ENCODE data around the gene KRT3. TPM values are rescaled to one million over a fixed set of nuclear protein-coding genes. Genes with fewer than 3 reads are reported as not detected.
"Not testable (repeated sequence)": the region's sequence is repeated elsewhere in the genome, so short reads cannot be mapped to it uniquely, and the experiment has no call there.

KRT3 gene
- total RNA-seq, 1 donor from 2014 or later = not detected

DNA sequence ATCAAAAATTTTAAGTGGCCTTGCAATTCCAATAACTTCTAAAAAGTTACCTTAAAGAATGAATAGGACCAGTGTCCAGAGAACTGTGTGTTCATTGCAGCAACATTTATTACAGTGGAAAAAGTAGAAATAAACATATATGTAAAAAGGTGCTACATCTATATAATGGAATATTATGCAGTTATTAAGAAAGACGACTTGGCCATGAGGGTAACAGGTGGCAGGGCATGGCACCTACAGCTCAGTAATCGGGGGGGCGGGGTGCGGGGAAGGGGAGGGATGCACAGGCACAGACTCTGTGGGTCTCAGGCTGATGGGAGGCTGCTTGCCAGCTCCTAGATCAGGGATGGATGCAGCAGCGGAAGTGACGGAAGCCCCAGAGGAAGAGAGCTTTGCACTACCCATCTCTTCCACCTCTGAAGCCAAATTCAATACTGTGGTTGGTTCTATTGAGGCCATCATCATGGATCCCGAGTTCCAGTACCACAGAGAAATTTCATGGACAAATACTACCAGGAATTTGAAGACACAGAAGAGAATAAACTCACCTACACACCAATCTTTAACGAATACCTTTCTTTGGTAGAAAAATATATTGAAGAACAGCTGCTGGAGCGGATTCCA lies 32.8 kb downstream of the KRT3 start:
- no peak for DNase-seq (ENCODE audit: low read depth)

DNA sequence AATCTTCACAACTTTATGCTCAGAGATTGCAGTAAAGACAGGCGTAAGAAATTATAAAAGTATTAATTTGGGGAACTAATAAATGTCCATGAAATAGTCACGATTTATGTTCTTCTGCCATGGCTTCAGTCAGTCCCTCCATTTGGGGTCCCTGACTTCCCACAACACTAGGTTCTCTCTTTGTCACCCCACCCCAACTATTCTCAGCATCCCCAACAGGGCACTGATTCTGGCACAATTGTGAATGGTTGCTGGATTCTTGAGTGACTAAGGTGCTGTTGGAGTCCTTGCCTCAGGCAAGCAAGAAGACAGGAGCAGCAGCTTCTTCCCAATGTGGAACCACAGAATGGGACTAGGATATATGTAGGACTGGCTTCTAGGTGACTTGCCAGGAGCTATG lies 34.1 kb downstream of the KRT3 start:
- no peak for DNase-seq (ENCODE audit: low read depth)

DNA sequence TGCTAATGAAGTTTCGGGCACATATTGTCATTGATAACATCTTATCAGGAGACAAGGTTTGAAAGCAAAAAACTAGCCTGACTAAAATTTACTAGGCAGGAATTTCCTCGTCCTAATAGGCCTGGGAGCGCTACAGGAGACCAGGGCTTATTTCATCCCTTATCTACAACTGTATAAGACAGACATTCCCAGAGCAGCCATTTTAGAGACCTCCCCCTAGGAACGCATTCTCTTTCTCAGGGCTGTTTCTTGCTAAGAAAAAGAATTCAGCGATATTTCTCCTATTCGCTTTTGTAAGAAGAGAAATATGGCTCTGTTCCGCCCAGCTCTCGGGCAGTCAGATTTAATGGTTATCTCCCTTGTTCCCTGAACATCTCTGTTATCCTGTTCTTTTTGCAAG lies 34.7 kb downstream of the KRT3 start:
- DNase-seq (ENCODE audit: low read depth) = not testable (repeated sequence)

DNA sequence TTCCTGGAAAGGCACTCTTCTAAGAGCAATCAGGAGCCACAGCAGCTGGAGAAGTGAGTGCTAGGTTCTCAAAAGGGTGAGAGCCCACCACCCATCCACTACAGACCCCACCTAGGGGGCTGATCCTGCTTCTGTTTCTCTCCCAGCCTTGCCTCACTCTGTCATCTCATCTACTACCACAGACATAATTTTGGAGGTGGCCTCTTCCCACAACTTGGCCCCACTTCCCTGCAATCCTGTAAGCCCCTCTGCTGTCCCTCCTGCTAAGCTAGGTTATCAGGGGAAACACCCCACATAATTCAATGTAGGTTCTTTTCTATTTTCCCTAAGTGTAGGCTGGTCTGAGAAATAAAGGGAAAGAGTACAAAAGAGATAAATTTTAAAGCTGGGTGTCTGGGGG lies 35.3 kb downstream of the KRT3 start:
- DNase-seq (ENCODE audit: low read depth) = no peak

DNA sequence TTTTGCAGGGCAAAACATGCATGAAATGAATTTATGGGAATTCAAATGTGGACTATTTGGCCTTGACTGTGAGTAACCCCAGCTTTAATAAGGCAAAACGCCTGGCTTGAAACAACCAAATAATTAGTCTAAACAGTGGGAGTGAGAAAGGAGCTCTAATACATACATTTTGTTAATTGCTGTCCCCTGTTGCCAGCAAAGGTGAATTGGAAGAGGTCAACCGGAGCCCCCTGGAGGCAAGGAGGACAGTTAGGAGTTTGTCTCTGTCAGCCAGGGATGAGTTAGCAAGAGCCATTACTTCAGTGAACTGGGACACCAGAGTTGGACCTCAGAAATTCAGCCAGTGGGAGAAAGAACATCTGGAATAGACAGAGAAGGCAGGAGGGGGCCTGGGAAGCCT lies 36.2 kb downstream of the KRT3 start:
- no peak for DNase-seq (ENCODE audit: low read depth)

DNA sequence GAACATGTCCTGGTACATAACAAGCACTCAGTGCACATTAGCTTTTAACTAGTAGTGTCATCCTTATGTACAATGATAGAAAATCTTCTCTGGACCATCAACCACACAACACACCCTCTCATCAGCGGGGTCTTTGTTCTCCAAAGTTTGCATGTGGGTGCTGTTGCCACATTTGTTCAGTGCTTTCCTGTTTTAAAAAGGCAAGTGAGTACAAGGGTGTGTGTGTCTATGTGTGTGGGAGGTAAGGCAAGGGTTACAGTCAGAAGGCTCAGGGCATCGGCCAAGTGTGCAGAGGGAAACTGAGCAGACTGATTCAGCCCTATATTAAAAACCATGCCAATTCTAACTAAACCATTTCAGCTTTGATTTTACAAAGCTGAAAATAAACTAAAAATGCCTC lies 36.7 kb downstream of the KRT3 start:
- no peak for DNase-seq (ENCODE audit: low read depth)

DNA sequence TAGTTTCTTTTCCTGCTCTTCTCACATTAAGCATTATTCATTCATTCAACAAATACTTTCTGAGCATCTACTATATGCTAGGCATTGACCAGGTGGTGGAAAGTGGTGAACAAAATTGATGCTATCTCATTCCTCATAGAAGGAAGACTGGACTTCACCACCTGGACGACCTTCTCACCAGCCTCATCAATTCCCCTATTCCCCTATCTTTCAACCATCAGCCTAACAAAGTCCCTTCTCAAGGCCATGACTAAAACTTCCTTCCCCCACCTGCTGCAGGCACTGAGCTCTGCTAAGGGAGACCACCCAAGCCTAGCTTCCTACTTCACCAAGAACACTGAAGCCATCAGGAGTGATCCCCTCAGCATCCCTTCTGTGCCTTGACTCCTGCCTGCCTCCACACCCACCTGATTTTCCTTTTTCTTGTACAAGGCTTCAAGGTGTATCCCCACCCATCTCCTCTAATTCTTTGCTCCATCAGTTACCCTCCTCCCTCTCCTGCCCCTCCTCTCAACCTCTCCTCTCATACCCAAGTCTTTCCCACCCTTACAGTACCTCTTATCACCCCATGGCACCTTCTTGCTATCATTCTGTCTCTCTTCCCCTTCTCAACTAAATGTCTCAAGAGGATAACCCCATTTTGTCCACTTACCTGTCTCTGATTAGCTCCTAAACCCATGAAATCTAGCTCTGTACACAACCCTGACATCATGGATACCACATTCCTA lies 38.3 kb downstream of the KRT3 start:
- no peak for DNase-seq (ENCODE audit: low read depth)

DNA sequence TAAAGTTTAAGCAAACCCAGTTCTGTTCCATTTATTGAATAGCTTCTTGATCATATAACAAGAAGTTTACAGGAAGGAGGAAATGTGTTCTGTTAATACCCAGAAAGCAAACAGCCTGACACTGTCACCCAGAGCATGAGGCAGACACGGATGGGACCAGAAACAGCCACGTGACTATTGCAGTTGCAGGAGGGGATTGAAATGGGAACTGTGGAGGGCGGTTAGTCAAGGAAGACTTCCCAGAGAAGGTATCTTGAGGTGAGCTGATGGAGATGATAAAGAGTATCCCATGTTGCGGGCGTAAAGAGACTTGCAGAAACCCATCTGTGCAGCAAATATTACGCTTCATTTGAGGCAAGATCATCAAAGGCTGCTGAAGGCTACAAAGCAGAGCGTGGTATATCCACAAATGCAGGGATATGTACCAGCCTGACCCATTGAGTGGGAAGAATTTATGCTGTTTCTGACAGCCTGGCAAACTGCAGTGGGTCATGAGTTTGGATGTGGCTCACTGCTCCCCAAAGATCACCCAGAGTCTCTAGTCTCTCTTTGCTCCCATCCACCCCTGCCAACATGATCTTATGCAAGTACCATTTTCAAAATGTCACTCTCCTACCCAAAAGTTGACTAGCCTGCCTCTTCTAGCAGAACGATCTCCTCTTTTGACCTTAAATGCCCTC lies 39.5 kb downstream of the KRT3 start:
- DNase-seq (ENCODE audit: low read depth) = no peak

DNA sequence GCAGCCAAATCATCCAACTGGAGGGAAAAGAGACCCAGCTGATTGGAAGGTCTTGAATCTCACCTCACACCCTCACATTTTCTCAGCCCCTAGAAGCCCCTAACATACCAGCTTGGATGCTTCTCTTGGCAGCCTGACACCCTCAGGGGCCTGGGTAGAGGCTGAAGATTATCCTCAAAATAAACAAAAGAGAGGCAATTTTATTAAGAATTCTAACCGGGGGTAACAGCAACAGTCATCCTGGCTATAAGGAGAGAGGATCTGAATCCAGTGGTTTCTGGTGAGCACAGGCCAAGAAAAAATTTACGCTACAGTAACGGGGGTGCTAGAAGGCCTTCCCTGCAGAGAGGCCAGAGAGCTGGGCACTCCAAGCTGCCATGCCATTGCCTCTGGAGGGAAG lies 40.4 kb downstream of the KRT3 start:
- DNase-seq (ENCODE audit: low read depth) = no peak

DNA sequence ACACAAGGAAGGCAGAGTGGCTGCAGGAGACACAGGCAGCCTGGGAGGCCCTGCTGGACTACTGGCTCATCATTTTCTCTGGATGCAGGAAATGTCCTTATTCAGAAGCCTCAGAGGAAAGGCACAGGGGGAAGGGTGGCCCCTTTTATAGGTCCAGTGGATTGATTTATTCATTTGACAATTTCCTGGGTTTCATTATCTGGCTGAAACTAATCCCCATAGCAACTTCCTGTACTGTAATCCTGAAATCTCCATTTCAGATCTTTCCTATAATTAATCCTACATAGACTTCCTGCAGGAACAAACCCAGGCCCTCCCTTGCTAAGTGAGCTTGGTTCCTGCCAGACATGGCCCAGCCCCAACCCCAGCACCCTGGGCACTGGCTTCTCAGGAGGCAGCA lies 41.8 kb downstream of the KRT3 start:
- DNase-seq (ENCODE audit: low read depth) = no peak

DNA sequence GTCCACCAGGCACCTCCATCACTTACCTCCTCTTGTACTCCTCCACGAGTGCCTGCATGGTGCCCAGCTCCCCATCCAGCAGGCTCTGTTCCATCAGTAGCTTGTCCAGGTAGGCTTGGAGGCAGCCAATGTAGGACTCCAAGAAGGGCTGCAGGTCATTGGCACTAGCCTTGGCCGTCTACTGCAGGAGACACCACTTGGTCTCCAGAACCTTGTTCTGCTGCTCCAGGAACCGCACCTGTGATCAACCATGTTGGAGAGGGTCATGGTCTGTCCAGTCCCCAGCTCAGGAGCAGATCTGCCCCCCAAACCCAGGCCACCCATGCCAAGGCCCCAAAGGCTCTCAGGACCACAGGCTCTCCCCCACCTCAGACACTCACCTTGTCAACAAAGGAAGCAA lies 42.6 kb downstream of the KRT3 start:
- no peak for DNase-seq (ENCODE audit: low read depth)

DNA sequence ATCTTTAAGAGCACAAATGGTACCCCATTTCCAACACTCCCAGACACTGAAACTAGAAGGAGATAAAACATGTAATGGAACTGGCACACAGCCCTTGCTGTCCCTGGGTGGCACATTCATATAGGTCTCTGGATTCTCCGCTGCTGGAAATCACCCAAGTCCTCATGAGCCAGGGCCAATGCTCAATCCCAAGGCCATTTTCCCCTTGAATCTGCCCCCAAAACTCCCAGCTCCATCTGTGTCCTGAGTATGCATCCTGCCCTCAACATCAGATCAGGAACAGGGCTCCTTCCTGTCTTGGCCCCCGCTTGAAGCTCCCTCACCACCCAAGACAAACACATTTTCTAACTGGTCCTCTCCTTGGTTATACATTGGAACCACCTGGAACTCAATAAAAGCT lies 43.4 kb downstream of the KRT3 start:
- no peak for DNase-seq (ENCODE audit: low read depth)

DNA sequence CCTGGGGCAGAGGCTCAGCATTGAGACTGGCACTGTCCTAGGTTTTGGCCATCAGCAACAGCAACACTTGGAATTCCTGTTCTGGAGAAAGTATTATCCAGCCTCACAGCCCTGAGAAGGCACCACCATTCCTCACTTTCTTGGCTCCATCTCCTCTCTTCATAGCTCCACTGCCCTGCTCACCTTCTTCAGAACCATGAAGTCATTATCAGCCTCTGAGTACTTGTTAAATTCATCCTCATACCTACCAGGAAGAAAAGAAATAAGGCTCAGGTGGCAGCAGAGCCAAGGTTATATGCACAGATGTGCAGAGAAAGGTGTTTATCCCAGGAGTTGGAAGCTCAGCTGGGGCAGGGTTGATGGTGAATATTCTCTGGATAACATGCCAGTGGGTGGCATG lies 44.1 kb downstream of the KRT3 start:
- DNase-seq (ENCODE audit: low read depth) = no peak

DNA sequence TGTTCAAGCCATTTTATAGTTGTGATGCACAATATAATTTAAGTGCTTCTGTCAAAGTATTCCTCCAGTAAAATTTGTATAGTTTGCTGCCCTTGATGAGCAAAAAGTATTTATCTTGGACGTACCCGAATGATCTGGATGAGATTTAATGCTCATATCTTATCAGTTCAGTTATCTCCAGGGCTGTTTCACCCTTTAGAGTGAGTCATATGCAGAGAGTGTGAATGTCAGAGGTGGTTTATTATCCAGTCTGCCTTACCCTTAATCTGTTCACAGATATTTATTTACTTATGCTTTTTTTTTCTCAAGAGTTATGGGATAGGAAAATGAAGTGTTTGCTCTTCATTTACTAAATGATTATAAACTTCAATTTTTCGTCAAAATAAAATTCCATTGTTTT lies 45.4 kb downstream of the KRT3 start:
- DNase-seq (ENCODE audit: low read depth) = not testable (repeated sequence)

DNA sequence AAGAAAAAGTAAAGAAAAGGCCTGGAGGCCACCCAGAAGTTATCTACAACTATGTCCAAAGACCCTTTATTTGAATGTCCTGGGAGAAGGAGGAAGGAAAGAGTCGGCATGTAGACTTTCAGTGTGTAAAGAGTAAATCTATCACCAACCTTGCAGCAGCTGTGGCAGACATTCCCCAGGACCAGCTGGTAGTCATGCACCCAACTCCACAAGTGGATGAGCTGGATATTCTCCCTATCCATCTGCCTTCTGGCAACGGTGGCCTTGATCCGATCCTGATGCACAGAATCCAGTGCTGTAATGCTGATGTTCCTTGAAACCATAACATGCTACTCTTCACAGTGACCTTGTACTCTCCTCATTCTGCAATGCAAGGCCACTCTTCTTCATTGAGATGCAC lies 46.1 kb downstream of the KRT3 start:
- DNase-seq (ENCODE audit: low read depth) = no peak

DNA sequence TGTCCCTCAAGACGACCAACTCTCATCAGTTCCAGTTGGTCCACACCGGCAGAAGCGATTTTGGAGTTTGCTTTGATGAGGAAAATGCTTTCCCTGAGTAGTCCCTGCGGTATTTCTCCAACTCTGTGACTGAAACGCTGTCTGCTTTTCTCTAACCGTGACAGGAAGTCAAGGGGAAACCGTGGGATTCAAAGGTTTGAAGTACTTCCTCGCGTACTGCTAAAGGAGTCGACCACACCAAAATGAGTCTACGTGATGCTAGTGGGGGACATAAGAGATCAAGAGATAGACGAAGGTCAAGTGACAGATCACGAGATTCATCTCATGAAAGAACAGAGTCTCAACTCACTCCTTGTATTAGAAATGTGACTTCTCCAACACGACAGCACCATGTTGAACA lies 47.3 kb downstream of the KRT3 start:
- no peak for DNase-seq (ENCODE audit: low read depth)

DNA sequence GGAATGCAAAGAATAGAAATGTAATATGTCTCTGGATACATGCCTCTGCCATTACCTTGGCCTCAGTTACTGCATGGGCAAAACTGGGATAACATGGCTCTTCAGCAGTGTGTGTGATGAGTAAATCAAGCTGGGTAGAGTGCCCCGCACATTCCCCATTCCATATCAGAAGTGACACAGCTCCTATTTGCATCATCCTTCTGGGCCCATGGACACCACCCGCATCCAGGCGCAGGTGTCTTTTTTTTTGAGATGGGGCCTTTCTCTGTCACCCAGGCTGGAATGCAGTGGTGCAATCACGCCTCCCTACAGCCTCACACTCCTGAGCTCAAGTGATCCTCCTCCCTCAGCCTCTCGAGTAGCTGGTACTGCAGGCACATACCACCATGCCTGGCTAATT lies 50.4 kb downstream of the KRT3 start:
- no peak for DNase-seq (ENCODE audit: low read depth)

DNA sequence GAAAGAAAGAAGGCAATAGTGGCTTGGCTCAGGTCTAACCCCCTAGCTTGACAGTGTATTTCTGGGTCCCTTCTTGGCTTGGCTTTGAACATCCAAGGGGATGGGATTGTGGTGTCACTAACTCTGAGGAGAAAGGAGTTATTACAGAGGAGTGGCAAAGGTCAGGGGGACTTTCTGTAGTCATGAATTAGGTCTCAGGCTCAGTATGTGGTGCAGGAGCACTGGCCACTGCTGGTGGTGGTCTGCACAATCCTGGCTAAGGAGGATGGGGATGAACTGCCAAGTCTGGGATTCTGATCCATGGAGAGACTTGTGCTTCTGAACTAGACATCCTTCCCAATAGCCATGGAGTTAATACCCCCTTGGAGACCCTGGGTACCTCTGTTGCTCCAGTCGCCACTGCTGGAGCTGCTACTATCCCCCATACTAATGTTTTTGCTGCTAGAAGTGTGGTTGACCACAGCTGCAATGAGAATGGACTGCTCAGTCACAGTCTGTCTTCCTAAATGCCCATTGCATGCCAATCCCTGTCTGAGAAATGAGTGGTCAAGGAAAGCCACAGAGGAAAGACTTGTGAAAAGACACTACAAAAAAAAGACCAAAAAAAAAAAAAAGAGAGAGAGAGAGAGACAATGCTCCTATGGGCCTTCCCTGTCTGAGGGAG lies 51.3 kb downstream of the KRT3 start:
- no peak for DNase-seq (ENCODE audit: low read depth)

DNA sequence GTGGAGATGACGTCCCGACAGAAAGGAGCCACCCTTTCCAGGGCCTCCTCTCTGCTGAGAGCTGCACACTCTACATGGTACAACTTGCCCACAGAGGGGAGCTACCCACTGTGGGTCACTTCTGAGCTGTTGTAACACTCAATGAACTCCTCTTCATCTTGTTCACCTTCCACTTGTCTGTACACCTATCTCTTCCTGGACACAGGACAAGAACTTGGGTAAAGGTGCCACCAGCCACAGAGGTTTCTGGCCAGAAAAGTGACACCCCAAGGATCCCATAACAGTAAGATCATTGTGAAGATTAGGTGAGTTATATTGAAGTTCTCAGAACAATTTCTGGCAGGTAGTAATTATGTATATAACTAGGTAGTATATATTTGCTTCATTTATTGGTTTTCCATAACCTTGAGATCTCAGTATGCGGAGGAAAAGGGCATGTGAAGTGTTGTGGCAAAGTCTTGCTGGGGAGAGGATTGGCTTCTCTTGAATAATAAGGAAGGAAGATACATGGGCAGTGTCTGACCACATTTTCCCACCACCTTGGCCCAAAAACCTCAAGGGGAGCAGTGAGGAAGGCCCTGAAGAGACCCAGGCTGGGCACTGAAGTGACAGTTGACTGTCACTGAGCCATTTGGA lies 53.0 kb downstream of the KRT3 start:
- DNase-seq (ENCODE audit: low read depth) = no peak

DNA sequence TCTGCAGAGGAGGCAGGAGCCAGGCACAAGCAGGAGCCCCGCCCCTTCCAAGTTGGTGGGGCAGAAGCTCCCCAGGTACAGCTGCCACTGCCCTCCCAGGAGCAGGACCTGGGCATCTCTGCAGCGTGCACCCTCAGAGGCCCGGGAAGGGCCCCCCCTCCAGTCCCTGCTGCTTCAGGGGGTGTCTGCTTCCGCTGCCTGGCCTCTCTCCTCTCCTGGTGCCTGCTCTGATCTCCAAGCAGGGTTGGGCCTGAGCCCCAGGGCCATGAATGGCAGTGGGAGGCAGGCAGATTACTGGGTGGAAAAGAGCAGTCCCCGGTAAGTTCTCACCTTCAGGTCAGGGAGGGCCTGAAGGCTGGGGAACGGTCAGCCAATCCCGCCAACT lies 53.7 kb downstream of the KRT3 start:
- DNase-seq (ENCODE audit: low read depth) = no peak

DNA sequence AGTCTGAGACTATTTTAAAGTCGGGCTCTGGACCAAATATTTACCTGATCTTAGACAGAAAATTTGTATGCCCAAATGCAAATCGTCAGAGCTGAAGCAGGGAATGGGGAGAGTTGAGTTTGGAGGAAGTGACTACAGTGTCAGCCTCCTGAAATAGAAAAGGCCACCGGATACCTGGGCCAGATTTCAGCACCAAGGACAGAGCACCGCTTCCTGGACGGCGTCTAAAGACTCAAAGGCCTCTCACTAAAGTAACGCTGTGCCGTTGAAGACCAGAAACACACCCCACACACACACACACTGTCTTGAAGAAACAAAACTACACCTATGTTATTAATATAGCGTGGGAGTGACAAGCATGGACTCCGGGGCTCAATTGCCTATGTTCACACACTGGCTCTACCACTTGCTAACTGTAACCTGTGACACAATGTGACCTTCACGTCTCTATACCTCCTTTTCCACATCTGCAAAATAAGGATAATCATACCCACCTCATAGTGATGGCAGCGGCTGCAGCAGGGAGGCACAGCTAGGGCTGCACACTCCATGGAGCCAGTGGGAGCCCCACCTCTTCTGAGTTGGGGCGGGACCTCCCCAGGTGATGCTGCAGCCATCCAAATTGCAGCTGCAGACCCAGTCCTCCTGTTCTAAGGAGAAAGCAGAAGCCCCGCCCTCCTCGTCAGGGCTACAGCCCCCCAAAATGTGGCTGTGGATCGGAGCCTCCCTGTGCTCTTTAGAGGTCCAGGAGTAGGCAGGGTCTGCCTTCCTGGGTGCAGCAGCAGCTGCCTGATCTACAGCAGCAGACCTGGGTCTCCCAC lies 54.3 kb downstream of the KRT3 start:
- peak; percentile 70 for DNase-seq (ENCODE audit: low read depth)

All from myocyte (in vitro differentiated cells).